Measurements from ENCODE around the gene DYNC1H1.

DYNC1H1 gene

DNA sequence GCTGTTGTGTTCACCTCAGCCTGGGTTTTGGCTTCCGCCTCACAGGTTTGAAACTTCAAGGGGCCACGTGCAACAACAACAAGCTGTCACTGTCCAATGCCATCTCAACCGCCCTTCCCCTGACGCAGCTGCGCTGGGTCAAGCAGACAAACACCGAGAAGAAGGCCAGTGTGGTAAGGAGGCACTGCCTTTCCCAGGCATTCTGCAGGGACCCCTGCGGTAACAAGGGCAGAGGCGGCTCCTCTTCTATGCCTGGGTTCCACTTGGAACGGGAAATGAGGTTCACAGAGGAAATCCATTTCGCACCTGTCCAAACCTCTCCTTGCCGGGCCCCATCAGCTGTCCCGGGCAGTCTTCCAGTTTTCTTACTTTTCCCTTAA, 85.6 kb downstream of the DYNC1H1 start:
- no CpG with 5 or more reads among the region's 12 CpGs for WGBS (ENCODE audit: extremely low coverage, insufficient coverage, low lambda C conversion rate)
- Histone ChIP-seq H3K79me2 (ENCODE audit: control insufficient read depth, insufficient read depth, low read length) (no peaks in the 10 kb centered on the region), H2BK120ac (ENCODE audit: low read depth, low read length) (no peak overlapping the region), H3K27ac (ENCODE audit: low read depth, low read length) (no peak overlapping the region), H2BK5ac (ENCODE audit: low read length) (no peak overlapping the region), H3K9ac (ENCODE audit: low read length) (no peak overlapping the region), H3K18ac (ENCODE audit: low read length) (no peak overlapping the region), H2BK15ac (replicated peaks; ENCODE audit: low read depth) (no peak overlapping the region), H3K4me1 (ENCODE audit: control insufficient read depth, low read depth, low read length) (no peaks in the 10 kb centered on the region), H4K5ac (ENCODE audit: low read length) (no peak overlapping the region), H3K27me3 (ENCODE audit: insufficient read depth, low read length, poor library complexity) (no peaks in the 10 kb centered on the region), H3K56ac (ENCODE audit: low read length) (no peak overlapping the region), H3K79me1 (ENCODE audit: low read length) (no peaks in the 10 kb centered on the region), H4K8ac (ENCODE audit: low read depth, low read length) (no peak overlapping the region), H3K23ac (ENCODE audit: low read length) (no peak overlapping the region), H3K36me3 (ENCODE audit: control insufficient read depth, insufficient read depth, low read length) (peaks cover 29% of the 10 kb centered on the region), H3K4me2 (ENCODE audit: low read length) (no peak overlapping the region), H3K4ac (ENCODE audit: low read depth, low read length) (no peak overlapping the region), H3K4me3 (ENCODE audit: low read length) (no peak overlapping the region), H2AK5ac (ENCODE audit: low read length) (no peak overlapping the region)
- DNase-seq, result no peak

DNA sequence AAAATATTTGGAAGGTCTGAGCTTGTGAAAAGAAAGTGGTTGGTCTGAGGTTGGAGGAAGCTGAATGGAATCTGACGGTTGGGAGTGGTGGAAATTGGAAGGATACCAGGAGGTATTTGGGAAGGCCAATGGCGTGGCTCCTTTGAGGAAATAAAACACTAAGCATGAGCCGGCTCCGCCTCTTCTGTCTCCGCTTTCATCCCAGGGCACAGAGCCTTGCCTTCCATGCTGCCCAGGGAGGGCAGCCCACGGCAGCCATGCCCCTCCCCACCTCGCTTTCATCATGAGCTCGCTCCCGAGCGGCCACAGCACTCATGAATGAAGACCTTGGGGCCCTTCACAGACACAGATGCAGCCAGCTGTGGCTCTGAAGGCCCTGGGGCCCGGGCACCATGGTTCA, 86.3 kb downstream of the DYNC1H1 start:
- no peaks in the 10 kb centered on the region for H3K79me1 ChIP-seq (ENCODE audit: low read length)
- H2BK15ac ChIP-seq (replicated peaks; ENCODE audit: low read depth), result no peak overlapping the region
- H3K27ac ChIP-seq (ENCODE audit: low read depth, low read length), result no peak overlapping the region
- no CpG with 5 or more reads among the region's 11 CpGs for WGBS (ENCODE audit: extremely low coverage, insufficient coverage, low lambda C conversion rate)
- no peak overlapping the region for H3K4me3 ChIP-seq (ENCODE audit: low read length)
- H2AK5ac ChIP-seq (ENCODE audit: low read length), result no peak overlapping the region
- no peak overlapping the region for H4K8ac ChIP-seq (ENCODE audit: low read depth, low read length)
- H3K27me3 ChIP-seq (ENCODE audit: insufficient read depth, low read length, poor library complexity), result no peaks in the 10 kb centered on the region
- no peak overlapping the region for H3K4me2 ChIP-seq (ENCODE audit: low read length)
- no peak overlapping the region for H2BK5ac ChIP-seq (ENCODE audit: low read length)
- no peaks in the 10 kb centered on the region for H3K4me1 ChIP-seq (ENCODE audit: control insufficient read depth, low read depth, low read length)
- H3K23ac ChIP-seq (ENCODE audit: low read length), result no peak overlapping the region
- peaks cover 29% of the 10 kb centered on the region for H3K36me3 ChIP-seq (ENCODE audit: control insufficient read depth, insufficient read depth, low read length)
- H3K9ac ChIP-seq (ENCODE audit: low read length), result no peak overlapping the region
- DNase-seq, result peak; percentile 44
- no peak overlapping the region for H3K56ac ChIP-seq (ENCODE audit: low read length)
- H4K5ac ChIP-seq (ENCODE audit: low read length), result no peak overlapping the region
- H3K79me2 ChIP-seq (ENCODE audit: control insufficient read depth, insufficient read depth, low read length), result no peaks in the 10 kb centered on the region
- no peak overlapping the region for H3K4ac ChIP-seq (ENCODE audit: low read depth, low read length)
- H2BK120ac ChIP-seq (ENCODE audit: low read depth, low read length), result no peak overlapping the region
- no peak overlapping the region for H3K18ac ChIP-seq (ENCODE audit: low read length)

DNA sequence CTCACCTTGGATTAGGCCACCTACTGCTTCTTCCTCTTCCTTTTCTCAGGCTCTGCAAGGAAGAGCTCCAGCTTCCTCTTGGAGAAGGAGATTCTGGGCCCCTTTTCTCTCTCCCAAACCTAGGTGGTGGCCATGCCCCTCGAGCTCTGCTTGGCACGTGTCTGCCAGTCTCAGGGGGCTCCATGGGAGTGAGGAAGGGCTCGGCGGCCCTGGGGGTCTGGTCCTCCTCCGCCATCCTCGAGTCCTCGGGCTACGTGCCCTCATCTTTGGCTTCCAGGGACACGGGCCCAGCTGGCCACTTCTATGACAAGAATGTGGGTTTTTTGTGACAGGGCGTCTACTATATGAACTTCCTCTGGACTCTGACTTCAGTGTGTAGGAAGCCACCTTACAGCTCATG, 88.1 kb downstream of the DYNC1H1 start:
- H2BK15ac ChIP-seq (replicated peaks; ENCODE audit: low read depth), result no peak overlapping the region
- no peak overlapping the region for H3K4me2 ChIP-seq (ENCODE audit: low read length)
- H3K36me3 ChIP-seq (ENCODE audit: control insufficient read depth, insufficient read depth, low read length), result peaks cover 26% of the 10 kb centered on the region
- H3K9ac ChIP-seq (ENCODE audit: low read length), result no peak overlapping the region
- H3K27ac ChIP-seq (ENCODE audit: low read depth, low read length), result no peak overlapping the region
- DNase-seq, result no peak
- no peaks in the 10 kb centered on the region for H3K79me2 ChIP-seq (ENCODE audit: control insufficient read depth, insufficient read depth, low read length)
- WGBS (ENCODE audit: extremely low coverage, insufficient coverage, low lambda C conversion rate), result no CpG with 5 or more reads among the region's 10 CpGs
- H3K18ac ChIP-seq (ENCODE audit: low read length), result no peak overlapping the region
- no peaks in the 10 kb centered on the region for H3K27me3 ChIP-seq (ENCODE audit: insufficient read depth, low read length, poor library complexity)
- H3K79me1 ChIP-seq (ENCODE audit: low read length), result no peaks in the 10 kb centered on the region
- H3K23ac ChIP-seq (ENCODE audit: low read length), result no peak overlapping the region
- no peak overlapping the region for H3K56ac ChIP-seq (ENCODE audit: low read length)
- no peak overlapping the region for H4K5ac ChIP-seq (ENCODE audit: low read length)
- H3K4me3 ChIP-seq (ENCODE audit: low read length), result no peak overlapping the region
- no peak overlapping the region for H3K4ac ChIP-seq (ENCODE audit: low read depth, low read length)
- H2AK5ac ChIP-seq (ENCODE audit: low read length), result no peak overlapping the region
- H4K8ac ChIP-seq (ENCODE audit: low read depth, low read length), result no peak overlapping the region
- no peak overlapping the region for H2BK5ac ChIP-seq (ENCODE audit: low read length)
- no peak overlapping the region for H2BK120ac ChIP-seq (ENCODE audit: low read depth, low read length)
- peaks cover 5% of the 10 kb centered on the region for H3K4me1 ChIP-seq (ENCODE audit: control insufficient read depth, low read depth, low read length)

DNA sequence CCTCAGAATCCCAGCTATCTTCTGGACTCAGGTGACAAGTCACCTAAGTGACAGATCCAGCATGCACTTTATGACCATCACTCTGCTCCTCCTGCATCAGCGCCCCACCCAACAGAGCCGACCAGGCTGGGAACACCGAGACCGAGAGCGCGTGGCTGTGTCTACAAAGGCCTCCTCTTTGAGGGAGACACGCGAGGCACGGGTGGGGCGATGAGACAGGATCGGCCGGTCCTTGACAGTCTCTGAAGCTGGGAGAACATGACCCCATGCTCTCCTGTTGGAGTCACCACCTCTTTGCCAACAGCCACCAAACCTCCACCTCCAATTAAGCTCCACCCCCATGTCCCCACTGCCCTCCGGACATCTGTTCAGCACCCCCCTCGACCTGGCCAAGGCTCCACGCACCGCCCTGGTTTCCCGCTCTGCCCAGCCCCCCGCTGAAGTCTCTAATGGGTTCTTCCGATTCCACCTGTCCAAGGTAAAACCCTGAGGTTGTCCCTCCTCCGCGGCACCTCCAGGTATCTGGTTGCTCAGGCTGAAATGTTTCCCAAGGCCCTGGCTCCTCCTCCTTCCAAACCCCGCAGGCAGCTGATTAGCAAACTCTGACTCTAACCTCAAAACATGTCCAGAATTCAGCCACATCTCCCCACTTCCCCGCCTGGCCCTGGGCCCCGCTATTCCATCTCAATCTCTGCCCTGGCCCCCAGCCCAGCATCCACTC, 91.0 kb downstream of the DYNC1H1 start:
- Histone ChIP-seq H3K4me2 (ENCODE audit: low read length) (no peak overlapping the region), H2AK5ac (ENCODE audit: low read length) (no peak overlapping the region), H3K18ac (ENCODE audit: low read length) (no peak overlapping the region), H3K36me3 (ENCODE audit: control insufficient read depth, insufficient read depth, low read length) (peaks cover 12% of the 10 kb centered on the region), H3K4me1 (ENCODE audit: control insufficient read depth, low read depth, low read length) (peaks cover 5% of the 10 kb centered on the region), H4K8ac (ENCODE audit: low read depth, low read length) (no peak overlapping the region), H4K5ac (ENCODE audit: low read length) (no peak overlapping the region), H3K9ac (ENCODE audit: low read length) (no peak overlapping the region), H3K27ac (ENCODE audit: low read depth, low read length) (no peak overlapping the region), H3K79me2 (ENCODE audit: control insufficient read depth, insufficient read depth, low read length) (no peaks in the 10 kb centered on the region), H3K4me3 (ENCODE audit: low read length) (no peak overlapping the region), H3K56ac (ENCODE audit: low read length) (no peak overlapping the region), H2BK120ac (ENCODE audit: low read depth, low read length) (no peak overlapping the region), H2BK5ac (ENCODE audit: low read length) (no peak overlapping the region), H3K4ac (ENCODE audit: low read depth, low read length) (no peak overlapping the region), H2BK15ac (replicated peaks; ENCODE audit: low read depth) (no peak overlapping the region), H3K79me1 (ENCODE audit: low read length) (no peaks in the 10 kb centered on the region), H3K23ac (ENCODE audit: low read length) (no peak overlapping the region), H3K27me3 (ENCODE audit: insufficient read depth, low read length, poor library complexity) (no peaks in the 10 kb centered on the region)
- DNase-seq, result peak; percentile 85
- WGBS (ENCODE audit: extremely low coverage, insufficient coverage, low lambda C conversion rate), result no CpG with 5 or more reads among the region's 24 CpGs

DNA sequence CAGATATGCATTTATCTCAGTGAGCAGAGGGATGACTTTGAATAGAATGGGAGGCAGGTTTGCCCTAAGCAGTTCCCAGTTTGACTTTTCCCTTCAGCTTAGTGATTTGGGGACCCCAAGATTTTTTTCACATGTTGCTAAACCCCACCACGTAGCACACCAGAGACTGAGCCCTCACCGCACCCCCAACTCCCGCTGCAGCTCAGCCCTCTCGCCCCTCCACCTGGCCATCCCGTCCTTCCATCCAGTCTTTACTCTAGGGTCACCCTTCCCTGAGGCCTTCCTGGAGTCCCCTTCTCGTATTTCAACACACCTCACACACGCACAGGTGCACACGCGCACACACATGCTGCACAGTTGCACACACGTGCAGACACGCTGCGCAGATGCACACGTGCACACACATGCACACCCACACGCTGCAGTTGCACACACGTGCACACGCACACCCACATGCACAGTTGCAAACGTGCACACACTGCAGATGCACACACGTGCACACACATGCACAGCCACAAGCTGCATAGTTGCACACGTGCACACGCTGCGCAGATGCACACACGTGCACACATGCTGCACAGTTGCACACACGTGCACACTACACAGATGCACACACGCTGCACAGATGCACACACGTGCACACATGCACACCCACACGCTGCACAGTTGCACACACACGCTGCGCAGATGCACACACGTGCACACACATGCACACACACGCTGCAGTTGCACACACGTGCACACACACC, 92.5 kb downstream of the DYNC1H1 start:
- Histone ChIP-seq H3K79me2 (ENCODE audit: control insufficient read depth, insufficient read depth, low read length) (no peaks in the 10 kb centered on the region), H3K56ac (ENCODE audit: low read length) (no peak overlapping the region), H2AK5ac (ENCODE audit: low read length) (no peak overlapping the region), H3K27ac (ENCODE audit: low read depth, low read length) (no peak overlapping the region), H4K5ac (ENCODE audit: low read length) (no peak overlapping the region), H3K4me2 (ENCODE audit: low read length) (no peak overlapping the region), H2BK15ac (replicated peaks; ENCODE audit: low read depth) (no peak overlapping the region), H4K8ac (ENCODE audit: low read depth, low read length) (no peak overlapping the region), H3K4ac (ENCODE audit: low read depth, low read length) (no peak overlapping the region), H3K4me3 (ENCODE audit: low read length) (no peak overlapping the region), H2BK5ac (ENCODE audit: low read length) (no peak overlapping the region), H3K27me3 (ENCODE audit: insufficient read depth, low read length, poor library complexity) (no peaks in the 10 kb centered on the region), H2BK120ac (ENCODE audit: low read depth, low read length) (no peak overlapping the region), H3K18ac (ENCODE audit: low read length) (no peak overlapping the region), H3K4me1 (ENCODE audit: control insufficient read depth, low read depth, low read length) (peaks cover 5% of the 10 kb centered on the region), H3K23ac (ENCODE audit: low read length) (no peak overlapping the region), H3K9ac (ENCODE audit: low read length) (no peak overlapping the region), H3K79me1 (ENCODE audit: low read length) (no peaks in the 10 kb centered on the region), H3K36me3 (ENCODE audit: control insufficient read depth, insufficient read depth, low read length) (peaks cover 7% of the 10 kb centered on the region)
- no CpG with 5 or more reads among the region's 31 CpGs for WGBS (ENCODE audit: extremely low coverage, insufficient coverage, low lambda C conversion rate)
- DNase-seq, result no peak
